Left ventricle myocardium inferior (tissue), 1 donor: ENCODE measurements around the gene MXI1. TPM values are rescaled to one million over a fixed set of nuclear protein-coding genes. Genes with fewer than 3 reads are reported as not detected.

Experiments
- DNase-seq: peaks from one replicate; pipeline ENCODE4 v3.0.0-alpha.2; 2020
- H3K27ac ChIP-seq: fragments of 200-600 bp; replicated peaks from 2 replicates; pipeline ENCODE4 v1.8.0; 2021
- H3K27me3 ChIP-seq: fragments of 200-600 bp; 2 replicates; pipeline ENCODE4 v1.8.0; 2021; ENCODE audit warnings: low read depth
- H3K36me3 ChIP-seq: fragments of 200-600 bp; 2 replicates; pipeline ENCODE4 v1.8.0; 2021
- H3K4me1 ChIP-seq: fragments of 200-600 bp; 2 replicates; pipeline ENCODE4 v1.8.0; 2021
- H3K4me3 ChIP-seq: fragments of 200-600 bp; 2 replicates; pipeline ENCODE4 v1.8.0; 2021; ENCODE audit warnings: mild to moderate bottlenecking, moderate library complexity
- H3K9me3 ChIP-seq: fragments of 200-600 bp; replicated peaks from 2 replicates; pipeline ENCODE4 v1.8.0; 2021
- intact Hi-C: fragments of 100-400 bp; cut with micrococcal nuclease; formaldehyde crosslinking; loops from one replicate; pipeline ENCODE4 v1.11.0; 2022
- total RNA-seq: library from RNA; stranded (reverse); fragmentation: NEBNext Ultra II Directional; extraction: Animal tissue kit (Norgen Biotek cat#: 25700); gene quantifications from one replicate; pipeline ENCODE4 v1.2.1, GENCODE V29; 2021
- TF ChIP-seq, protein P1 (sequence below): fragments of 200-600 bp; IDR thresholded peaks from 2 replicates; pipeline ENCODE4 v1.8.0; 2021; ENCODE audit warnings: antibody characterized with exemption, mild to moderate bottlenecking, borderline replicate concordance
- donor health status: DM: no; HTN: yes; CAD: no; lungs with severe emphysema.

The MXI1 gene
- total RNA-seq, 1 donor from 2014 or later, result 60.0 TPM

DNA sequence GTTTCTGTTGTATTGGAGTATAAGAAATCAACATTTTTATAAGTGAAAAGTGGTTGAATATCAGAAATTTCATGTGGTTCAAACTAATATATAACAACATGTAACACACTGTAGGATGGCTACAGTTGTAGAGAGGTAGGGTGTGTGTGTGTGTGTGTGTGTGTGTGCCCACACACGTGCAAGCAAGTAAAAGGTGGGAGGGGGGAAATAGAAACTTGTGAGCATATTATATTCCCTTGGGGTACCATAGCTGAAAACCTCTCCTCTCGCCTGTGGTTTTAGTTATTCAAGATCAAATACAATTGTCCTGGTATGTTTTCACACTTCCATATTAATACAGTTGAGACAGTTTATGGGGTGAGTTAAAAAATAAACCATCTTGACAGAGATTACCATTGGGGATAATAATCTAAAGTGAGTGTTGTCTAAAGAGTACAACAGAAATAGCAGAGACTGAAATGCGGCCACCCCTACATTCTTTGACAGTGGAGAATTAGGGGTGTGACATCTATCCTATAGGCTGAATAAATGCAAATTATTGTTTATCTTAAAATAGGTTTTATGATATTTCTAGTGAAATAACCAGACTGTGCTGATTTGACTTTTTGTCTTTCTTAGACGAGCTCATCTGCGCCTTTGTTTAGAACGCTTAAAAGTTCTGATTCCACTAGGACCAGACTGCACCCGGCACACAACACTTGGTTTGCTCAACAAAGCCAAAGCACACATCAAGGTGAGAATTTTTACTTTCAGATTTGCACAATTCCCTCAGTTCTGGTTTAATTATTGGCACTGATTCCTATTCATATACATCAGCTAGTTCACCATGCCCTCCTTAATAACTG, 71.4 kb downstream of the MXI1 start:
- Histone ChIP-seq H3K27ac (peak overlapping the region; percentile 67), H3K9me3 (no peaks in the 10 kb centered on the region), H3K4me1 (peaks cover 72% of the 10 kb centered on the region), H3K36me3 (peaks cover 13% of the 10 kb centered on the region), H3K4me3 (peak overlapping the region; percentile 30), H3K27me3 (no peaks in the 10 kb centered on the region)
- TF ChIP-seq, protein P1, sequence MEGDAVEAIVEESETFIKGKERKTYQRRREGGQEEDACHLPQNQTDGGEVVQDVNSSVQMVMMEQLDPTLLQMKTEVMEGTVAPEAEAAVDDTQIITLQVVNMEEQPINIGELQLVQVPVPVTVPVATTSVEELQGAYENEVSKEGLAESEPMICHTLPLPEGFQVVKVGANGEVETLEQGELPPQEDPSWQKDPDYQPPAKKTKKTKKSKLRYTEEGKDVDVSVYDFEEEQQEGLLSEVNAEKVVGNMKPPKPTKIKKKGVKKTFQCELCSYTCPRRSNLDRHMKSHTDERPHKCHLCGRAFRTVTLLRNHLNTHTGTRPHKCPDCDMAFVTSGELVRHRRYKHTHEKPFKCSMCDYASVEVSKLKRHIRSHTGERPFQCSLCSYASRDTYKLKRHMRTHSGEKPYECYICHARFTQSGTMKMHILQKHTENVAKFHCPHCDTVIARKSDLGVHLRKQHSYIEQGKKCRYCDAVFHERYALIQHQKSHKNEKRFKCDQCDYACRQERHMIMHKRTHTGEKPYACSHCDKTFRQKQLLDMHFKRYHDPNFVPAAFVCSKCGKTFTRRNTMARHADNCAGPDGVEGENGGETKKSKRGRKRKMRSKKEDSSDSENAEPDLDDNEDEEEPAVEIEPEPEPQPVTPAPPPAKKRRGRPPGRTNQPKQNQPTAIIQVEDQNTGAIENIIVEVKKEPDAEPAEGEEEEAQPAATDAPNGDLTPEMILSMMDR, result no peak
- no peak for DNase-seq
- intact Hi-C loops, result loop anchor here (2.0 to 10.0 kb wide), 3 partner anchors 56 to 394 kb away; no protein-coding TSS in a partner anchor

DNA sequence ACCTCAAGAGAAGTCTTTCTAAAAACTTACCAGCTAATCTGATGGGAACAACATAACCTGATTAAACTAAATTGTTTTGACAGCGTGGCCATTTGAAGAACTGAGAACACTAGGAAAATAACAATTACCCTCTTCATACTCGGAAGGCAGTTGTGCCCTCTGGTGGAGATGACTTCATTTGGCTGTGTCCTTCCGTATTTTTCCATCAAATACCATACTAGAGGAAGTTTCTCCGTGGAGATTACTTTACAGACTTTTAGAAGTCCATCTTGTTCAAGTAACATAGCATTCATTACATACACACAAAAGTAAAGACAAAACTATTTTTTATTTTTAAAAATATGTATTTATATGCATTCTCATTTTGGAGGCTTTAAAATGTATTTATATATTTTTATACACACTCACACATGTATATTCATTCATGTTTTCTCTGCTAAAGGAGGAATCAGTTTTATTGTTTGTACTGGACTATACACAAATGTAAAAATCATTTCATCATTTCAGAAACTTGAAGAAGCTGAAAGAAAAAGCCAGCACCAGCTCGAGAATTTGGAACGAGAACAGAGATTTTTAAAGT, 72.1 kb downstream of the MXI1 start:
- Histone ChIP-seq H3K36me3 (peaks cover 17% of the 10 kb centered on the region), H3K4me1 (peaks cover 65% of the 10 kb centered on the region), H3K9me3 (no peaks in the 10 kb centered on the region), H3K4me3 (peak overlapping the region; percentile 30), H3K27ac (peak overlapping the region; percentile 67), H3K27me3 (no peaks in the 10 kb centered on the region)
- TF ChIP-seq, protein P1, result peak; percentile 83
- intact Hi-C loops, result loop anchor here (2.0 to 10.0 kb wide), 3 partner anchors 57 to 395 kb away; no protein-coding TSS in a partner anchor
- DNase-seq, result no peak

DNA sequence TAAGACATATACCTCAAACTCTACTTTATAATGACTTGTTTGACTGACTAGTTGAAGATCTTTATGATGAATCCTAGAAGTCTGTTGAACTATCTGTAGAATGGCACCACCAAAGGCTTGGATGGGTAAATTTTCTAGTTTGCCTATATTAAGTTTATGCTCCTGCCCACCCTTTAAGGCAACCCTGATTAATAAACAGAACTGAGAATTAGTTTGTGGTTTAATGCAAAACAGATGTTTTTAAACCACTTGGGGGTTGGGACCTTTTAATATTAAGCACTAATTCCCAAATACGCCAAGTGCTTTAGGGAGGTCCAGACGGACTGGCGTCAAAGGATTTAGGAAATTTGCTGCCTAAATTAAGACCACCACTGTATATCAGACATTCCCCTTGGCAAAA, 76.9 kb downstream of the MXI1 start:
- peaks cover 17% of the 10 kb centered on the region for H3K4me1 ChIP-seq
- TF ChIP-seq, protein P1, result no peak
- H3K27ac ChIP-seq, result no peak overlapping the region
- intact Hi-C loops, result no loop called here
- H3K36me3 ChIP-seq, result peaks cover 64% of the 10 kb centered on the region
- no peaks in the 10 kb centered on the region for H3K9me3 ChIP-seq
- DNase-seq, result no peak
- H3K4me3 ChIP-seq, result no peak overlapping the region
- H3K27me3 ChIP-seq, result no peaks in the 10 kb centered on the region

DNA sequence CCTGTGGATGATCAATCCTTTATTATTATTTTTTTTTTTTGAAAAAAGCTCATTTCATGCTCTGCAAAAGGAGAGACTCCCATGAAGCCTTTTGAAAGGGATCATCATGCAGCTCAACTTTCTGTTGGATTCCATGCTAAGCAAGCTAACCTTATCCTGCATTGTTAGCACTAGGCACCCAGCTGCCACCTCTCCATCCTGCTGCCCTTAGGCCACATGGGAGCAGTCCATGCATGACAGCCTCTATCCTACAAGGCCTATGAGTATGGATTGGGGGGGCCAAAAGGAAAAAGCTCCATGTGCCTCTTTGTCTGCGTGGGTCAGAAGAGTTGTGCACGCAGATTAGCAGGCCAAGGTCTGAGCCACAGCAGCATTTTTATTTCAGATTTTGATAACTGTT, 78.1 kb downstream of the MXI1 start:
- TF ChIP-seq, protein P1, result no peak
- H3K36me3 ChIP-seq, result peaks cover 64% of the 10 kb centered on the region
- no peak for DNase-seq

DNA sequence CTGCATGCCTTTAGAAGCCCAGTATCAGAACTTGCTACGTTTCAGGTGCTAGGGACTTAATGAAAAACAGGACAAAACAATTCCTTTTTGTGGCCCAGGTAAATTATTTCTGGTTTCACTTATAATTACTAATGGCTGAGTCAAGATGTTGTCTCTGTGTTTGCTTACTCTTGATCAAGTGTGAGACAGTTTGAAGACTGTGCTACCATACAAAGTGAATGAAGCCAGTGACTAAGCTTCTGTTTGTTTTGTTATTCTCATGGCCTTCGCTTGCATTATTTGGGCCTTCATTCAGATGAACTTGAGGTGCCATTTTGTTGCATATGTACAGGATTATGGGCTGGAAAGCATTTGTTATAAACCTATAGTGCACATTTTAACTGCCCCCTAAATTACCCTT, 79.4 kb downstream of the MXI1 start:
- H3K4me3 ChIP-seq, result no peak overlapping the region
- intact Hi-C loops, result no loop called here
- H3K36me3 ChIP-seq, result peaks cover 68% of the 10 kb centered on the region
- H3K9me3 ChIP-seq, result no peaks in the 10 kb centered on the region
- no peak overlapping the region for H3K27ac ChIP-seq
- H3K4me1 ChIP-seq, result peaks cover 11% of the 10 kb centered on the region
- TF ChIP-seq, protein P1, result no peak
- H3K27me3 ChIP-seq, result no peaks in the 10 kb centered on the region
- DNase-seq, result no peak

More for the DNA sequence above, 78.1 kb downstream of the MXI1 start:
- intact Hi-C loops, result no loop called here
- peaks cover 11% of the 10 kb centered on the region for H3K4me1 ChIP-seq
- no peak overlapping the region for H3K27ac ChIP-seq
- H3K4me3 ChIP-seq, result no peak overlapping the region
- H3K27me3 ChIP-seq, result no peaks in the 10 kb centered on the region
- H3K9me3 ChIP-seq, result no peaks in the 10 kb centered on the region
